SK-N-SH treated with all-trans-retinoic acid at 6 μM for 48 hours (cell line): ENCODE results near the gene PTPN12.

ENCODE experiments used
- CREB5 ChIP-seq: fragments of 250-450 bp; sonication (Bioruptor Pico); IDR thresholded peaks from 2 replicates; pipeline ENCODE4 v1.5.1; 2020; ENCODE audit warnings: low read depth, mild to moderate bottlenecking, moderate library complexity
- CSRNP3 ChIP-seq: fragments of 250-450 bp; sonication (Bioruptor Pico); IDR thresholded peaks from 2 replicates; pipeline ENCODE4 v1.5.1; 2021; ENCODE audit warnings: mild to moderate bottlenecking, moderate library complexity
- PATZ1 ChIP-seq: fragments of 250-450 bp; sonication (Bioruptor Pico); IDR thresholded peaks from 2 replicates; pipeline ENCODE4 v1.8.0; 2020; ENCODE audit warnings: mild to moderate bottlenecking, moderate library complexity, borderline replicate concordance
- PPARA ChIP-seq: fragments of 250-450 bp; sonication (Bioruptor Pico); IDR thresholded peaks from 2 replicates; pipeline ENCODE4 v1.5.0; 2020; ENCODE audit warnings: mild to moderate bottlenecking, borderline replicate concordance
- ZFP3 ChIP-seq: fragments of 250-450 bp; sonication (Bioruptor Pico); IDR thresholded peaks from 2 replicates; pipeline ENCODE4 v1.5.0; 2020; ENCODE audit warnings: mild to moderate bottlenecking, moderate library complexity

- TF ChIP-seq CSRNP3 (CRISPR knock-in tag) (no peak), CREB5 (no peak), ZFP3 (CRISPR knock-in tag) (no peak), PATZ1 (no peak), PPARA (CRISPR knock-in tag) (no peak)
Measured at GRCh38 chr7:77525231-77525630, 11.9 kb upstream of the PTPN12 start.
